Ovary (tissue), 3 donors: ENCODE data around the gene RASA3.

Experiments used
- CTCF ChIP-seq, 3 donors: fragments of 450-650 bp in 2 of 3; fragments of 200-600 bp in 1 of 3; IDR thresholded peaks; one replicate each; pipeline versions ENCODE4 v1.5.1 to v1.8.0; 2016 to 2022; ENCODE audit warnings: antibody characterized with exemption in 3 of 3, mild to moderate bottlenecking in 1 of 3
- EP300 ChIP-seq: sonication (generic); formaldehyde crosslinking; IDR thresholded peaks from one replicate; pipeline ENCODE4 v1.6.1; 2017; ENCODE audit warnings: antibody characterized with exemption
- POLR2A ChIP-seq: fragments of 450-650 bp; IDR thresholded peaks from one replicate; pipeline ENCODE4 v1.6.1; 2017; ENCODE audit warnings: antibody characterized with exemption, mild to moderate bottlenecking, moderate library complexity
- donor health status: DM: no; HTN: no; CAD: no.

- TF ChIP-seq POLR2A: no peak
- TF ChIP-seq CTCF (IDR thresholded peaks at IDR 0.05): no peak
- no peak for TF ChIP-seq EP300
These were observed 167.0 kb downstream of the RASA3 start for GRCh38 chr13:113965383-113965874.
